PFSK-1 (cell line): Measurements from ENCODE around the gene AGPAT3.

Experiments
- POLR2AphosphoS5 ChIP-seq: IDR thresholded peaks from 2 replicates; pipeline ENCODE4 v1.6.1; 2012; ENCODE audit warnings: low read depth, mild to moderate bottlenecking, control low read depth, low read length, moderate library complexity
- SIN3A ChIP-seq: IDR thresholded peaks from 2 replicates; pipeline ENCODE4 v1.6.1; 2012; ENCODE audit warnings: mild to moderate bottlenecking, low read length, moderate library complexity, borderline replicate concordance; ENCODE audit not compliant: insufficient read depth
- TF ChIP-seq, protein P1 (sequence below), 2 experiments: IDR thresholded peaks; 2 replicates each; pipeline versions ENCODE4 v1.6.1 to v1.8.0; 2011 to 2012; ENCODE audit warnings: low read depth in 2 of 2, low read length in 2 of 2, control low read depth in 1 of 2, inconsistent platforms in 1 of 2, mild to moderate bottlenecking in 1 of 2, moderate library complexity in 1 of 2; ENCODE audit not compliant: insufficient read depth in 1 of 2

- TF ChIP-seq POLR2AphosphoS5 (no peak), SIN3A (no peak)
- TF ChIP-seq, protein P1, sequence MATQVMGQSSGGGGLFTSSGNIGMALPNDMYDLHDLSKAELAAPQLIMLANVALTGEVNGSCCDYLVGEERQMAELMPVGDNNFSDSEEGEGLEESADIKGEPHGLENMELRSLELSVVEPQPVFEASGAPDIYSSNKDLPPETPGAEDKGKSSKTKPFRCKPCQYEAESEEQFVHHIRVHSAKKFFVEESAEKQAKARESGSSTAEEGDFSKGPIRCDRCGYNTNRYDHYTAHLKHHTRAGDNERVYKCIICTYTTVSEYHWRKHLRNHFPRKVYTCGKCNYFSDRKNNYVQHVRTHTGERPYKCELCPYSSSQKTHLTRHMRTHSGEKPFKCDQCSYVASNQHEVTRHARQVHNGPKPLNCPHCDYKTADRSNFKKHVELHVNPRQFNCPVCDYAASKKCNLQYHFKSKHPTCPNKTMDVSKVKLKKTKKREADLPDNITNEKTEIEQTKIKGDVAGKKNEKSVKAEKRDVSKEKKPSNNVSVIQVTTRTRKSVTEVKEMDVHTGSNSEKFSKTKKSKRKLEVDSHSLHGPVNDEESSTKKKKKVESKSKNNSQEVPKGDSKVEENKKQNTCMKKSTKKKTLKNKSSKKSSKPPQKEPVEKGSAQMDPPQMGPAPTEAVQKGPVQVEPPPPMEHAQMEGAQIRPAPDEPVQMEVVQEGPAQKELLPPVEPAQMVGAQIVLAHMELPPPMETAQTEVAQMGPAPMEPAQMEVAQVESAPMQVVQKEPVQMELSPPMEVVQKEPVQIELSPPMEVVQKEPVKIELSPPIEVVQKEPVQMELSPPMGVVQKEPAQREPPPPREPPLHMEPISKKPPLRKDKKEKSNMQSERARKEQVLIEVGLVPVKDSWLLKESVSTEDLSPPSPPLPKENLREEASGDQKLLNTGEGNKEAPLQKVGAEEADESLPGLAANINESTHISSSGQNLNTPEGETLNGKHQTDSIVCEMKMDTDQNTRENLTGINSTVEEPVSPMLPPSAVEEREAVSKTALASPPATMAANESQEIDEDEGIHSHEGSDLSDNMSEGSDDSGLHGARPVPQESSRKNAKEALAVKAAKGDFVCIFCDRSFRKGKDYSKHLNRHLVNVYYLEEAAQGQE (IDR thresholded peaks at IDR 0.05; ENCODE audit: insufficient read depth in 1 of 2, low read depth in 2 of 2, low read length in 2 of 2): no peak
These were observed 35.0 kb downstream of the AGPAT3 start for GRCh38 chr21:43900078-43900385.
